Choroid plexus epithelial cell (primary cell): Measurements from ENCODE around the gene COL16A1.

Source experiments
- DNase-seq: peaks from one replicate; pipeline ENCODE4 v3.0.0-alpha.2; 2010; ENCODE audit warnings: low read depth
- H3K4me3 ChIP-seq: 2 replicates; pipeline ENCODE4 v1.5.1; 2011; ENCODE audit warnings: low read depth, mild to moderate bottlenecking, control low read depth, low read length, moderate library complexity
- CTCF ChIP-seq: conservative IDR thresholded peaks from 2 replicates; pipeline ENCODE4 v1.5.1; 2011; ENCODE audit warnings: low read depth, mild to moderate bottlenecking, control low read depth, inconsistent platforms, low read length, moderate library complexity

Gene COL16A1

GRCh38 chr1:31667065-31667785, 36.6 kb downstream of the COL16A1 start:
- H3K4me3 ChIP-seq: no peak overlapping the region
- DNase-seq: no peak
- no peak for TF ChIP-seq CTCF

GRCh38 chr1:31666263-31666963, 37.4 kb downstream of the COL16A1 start:
- peak; percentile 41 for DNase-seq
- TF ChIP-seq CTCF: no peak
- no peak overlapping the region for H3K4me3 ChIP-seq

- H3K4me3 ChIP-seq: no peak overlapping the region
- no peak for DNase-seq
- no peak for TF ChIP-seq CTCF
Measured at GRCh38 chr1:31665234-31665878, 38.5 kb downstream of the COL16A1 start.

GRCh38 chr1:31664528-31664927, 39.3 kb downstream of the COL16A1 start:
- TF ChIP-seq CTCF: no peak
- H3K4me3 ChIP-seq: no peak overlapping the region
- no peak for DNase-seq

DNA sequence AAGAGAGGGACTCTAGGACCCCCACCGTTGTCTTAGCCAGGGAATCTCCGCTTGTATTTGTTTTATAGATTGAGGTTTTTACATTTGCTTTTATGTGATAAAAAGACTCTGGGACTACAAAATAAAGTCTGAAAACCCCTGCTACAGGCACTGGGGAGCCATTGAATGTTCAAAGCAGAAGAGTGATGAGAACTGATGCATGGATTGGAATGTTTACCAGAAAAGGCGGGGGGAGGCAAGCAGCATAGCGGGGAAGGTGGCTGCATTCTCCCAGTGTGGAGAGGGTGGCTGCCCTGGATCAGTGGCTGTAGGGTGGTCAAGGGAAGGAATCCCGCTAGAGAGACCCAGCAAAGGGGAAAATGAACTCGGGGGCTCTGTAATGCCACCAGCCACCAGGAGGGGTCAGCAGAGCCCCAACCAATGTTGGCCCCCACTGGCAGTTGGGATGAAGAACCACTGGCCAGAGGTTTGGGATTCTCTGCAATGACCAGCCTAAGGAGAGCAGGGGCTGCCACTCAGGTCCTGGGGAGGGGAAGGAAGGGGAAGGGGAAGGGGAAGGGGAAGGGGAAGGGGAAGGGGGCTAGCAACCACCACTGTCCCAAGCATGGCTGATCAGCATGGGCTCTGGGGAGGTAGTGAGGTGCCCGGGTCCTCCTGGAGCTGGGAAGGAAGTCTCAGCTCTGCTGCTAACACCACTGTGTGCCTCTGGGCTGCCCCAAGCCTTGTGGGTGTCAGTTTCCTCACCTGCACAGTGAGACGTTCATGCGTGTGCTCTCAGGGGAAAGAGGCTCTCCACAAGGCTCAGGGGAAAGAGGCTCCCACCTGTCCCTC, 40.0 kb downstream of the COL16A1 start:
- DNase-seq: peak; percentile 51
- peak; percentile 95 for TF ChIP-seq CTCF

DNA sequence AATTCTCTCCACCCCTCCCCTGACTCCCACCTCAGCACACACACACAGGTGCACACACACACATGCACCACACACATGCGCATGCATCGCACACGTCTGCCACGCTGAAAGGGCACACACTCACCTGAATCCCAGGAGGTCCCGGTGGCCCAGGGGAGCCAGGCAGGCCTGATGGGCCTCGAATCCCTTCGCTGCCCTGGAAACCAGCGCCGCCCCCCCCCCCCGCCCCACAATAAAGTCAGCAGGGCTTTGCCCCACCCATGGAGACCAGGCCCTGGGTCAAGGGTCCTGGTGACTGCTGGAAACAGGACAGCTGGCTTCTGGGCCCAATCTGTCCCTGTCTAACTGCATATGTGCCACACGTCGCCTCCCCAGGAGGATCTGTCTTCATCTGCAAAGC, 41.4 kb downstream of the COL16A1 start:
- H3K4me3 ChIP-seq: no peak overlapping the region
- DNase-seq: no peak
- no peak for TF ChIP-seq CTCF

More for the DNA sequence above, 40.0 kb downstream of the COL16A1 start:
- no peak overlapping the region for H3K4me3 ChIP-seq
